Osteoblast (primary cell): ENCODE data around the gene ACIN1. TPM values are rescaled to one million over a fixed set of nuclear protein-coding genes. Genes with fewer than 3 reads are reported as not detected.

Experiments
- DNase-seq: peaks from one replicate; pipeline ENCODE4 v3.0.0; 2011; ENCODE audit warnings: low spot score, mixed read lengths; ENCODE audit not compliant: insufficient read length; ENCODE audit errors: missing footprints
- H2AFZ ChIP-seq: 2 replicates; pipeline ENCODE4 v1.6.0; 2011; ENCODE audit warnings: mild to moderate bottlenecking, low read length
- H3K27ac ChIP-seq: 2 replicates; pipeline ENCODE4 v1.5.1; 2011; ENCODE audit warnings: mild to moderate bottlenecking, low read depth, low read length, moderate library complexity
- H3K27me3 ChIP-seq: 2 replicates; pipeline ENCODE4 v1.6.0; 2012; ENCODE audit warnings: mild to moderate bottlenecking, control low read depth, inconsistent platforms, low read length, moderate library complexity; ENCODE audit not compliant: insufficient read depth
- H3K36me3 ChIP-seq: 2 replicates; pipeline ENCODE4 v1.5.1; 2011; ENCODE audit warnings: mild to moderate bottlenecking, low read length, control low read depth, moderate library complexity; ENCODE audit not compliant: insufficient read depth
- H3K4me1 ChIP-seq: 2 replicates; pipeline ENCODE4 v1.5.1; 2011; ENCODE audit warnings: mild to moderate bottlenecking, low read length, control low read depth, moderate library complexity; ENCODE audit not compliant: insufficient read depth
- H3K4me2 ChIP-seq: 2 replicates; pipeline ENCODE4 v1.6.0; 2011; ENCODE audit warnings: mild to moderate bottlenecking, low read length; ENCODE audit not compliant: insufficient read depth
- H3K4me3 ChIP-seq: fragments of 200-600 bp; sonication (generic); 3 replicates; pipeline ENCODE4 v1.5.1; 2012; ENCODE audit warnings: mild to moderate bottlenecking, low read length, inconsistent platforms; ENCODE audit not compliant: insufficient read depth
- H3K79me2 ChIP-seq: 2 replicates; pipeline ENCODE4 v1.6.0; 2012; ENCODE audit warnings: mild to moderate bottlenecking, low read length, control low read depth, inconsistent platforms; ENCODE audit not compliant: insufficient read depth
- H3K9me3 ChIP-seq: 2 replicates; pipeline ENCODE4 v1.5.1; 2011; ENCODE audit warnings: low read depth, low read length, control low read depth
- H4K20me1 ChIP-seq: 2 replicates; pipeline ENCODE4 v1.6.0; 2012; ENCODE audit warnings: mild to moderate bottlenecking, low read length, control low read depth; ENCODE audit not compliant: insufficient read depth
- total RNA-seq: library from RNA; depleted of rRNA; stranded (reverse); fragments of >200 nt; gene quantifications from 2 replicates; pipeline ENCODE4 v1.2.3, GENCODE V29; 2012
- TF ChIP-seq, protein P1 (sequence below): IDR thresholded peaks from 2 replicates; pipeline ENCODE4 v1.5.1; 2011; ENCODE audit warnings: mild to moderate bottlenecking, low read depth, low read length, moderate library complexity; ENCODE audit errors: extremely low read depth

Gene ACIN1
- total RNA-seq, 1 donor, result 90.5 TPM

DNA sequence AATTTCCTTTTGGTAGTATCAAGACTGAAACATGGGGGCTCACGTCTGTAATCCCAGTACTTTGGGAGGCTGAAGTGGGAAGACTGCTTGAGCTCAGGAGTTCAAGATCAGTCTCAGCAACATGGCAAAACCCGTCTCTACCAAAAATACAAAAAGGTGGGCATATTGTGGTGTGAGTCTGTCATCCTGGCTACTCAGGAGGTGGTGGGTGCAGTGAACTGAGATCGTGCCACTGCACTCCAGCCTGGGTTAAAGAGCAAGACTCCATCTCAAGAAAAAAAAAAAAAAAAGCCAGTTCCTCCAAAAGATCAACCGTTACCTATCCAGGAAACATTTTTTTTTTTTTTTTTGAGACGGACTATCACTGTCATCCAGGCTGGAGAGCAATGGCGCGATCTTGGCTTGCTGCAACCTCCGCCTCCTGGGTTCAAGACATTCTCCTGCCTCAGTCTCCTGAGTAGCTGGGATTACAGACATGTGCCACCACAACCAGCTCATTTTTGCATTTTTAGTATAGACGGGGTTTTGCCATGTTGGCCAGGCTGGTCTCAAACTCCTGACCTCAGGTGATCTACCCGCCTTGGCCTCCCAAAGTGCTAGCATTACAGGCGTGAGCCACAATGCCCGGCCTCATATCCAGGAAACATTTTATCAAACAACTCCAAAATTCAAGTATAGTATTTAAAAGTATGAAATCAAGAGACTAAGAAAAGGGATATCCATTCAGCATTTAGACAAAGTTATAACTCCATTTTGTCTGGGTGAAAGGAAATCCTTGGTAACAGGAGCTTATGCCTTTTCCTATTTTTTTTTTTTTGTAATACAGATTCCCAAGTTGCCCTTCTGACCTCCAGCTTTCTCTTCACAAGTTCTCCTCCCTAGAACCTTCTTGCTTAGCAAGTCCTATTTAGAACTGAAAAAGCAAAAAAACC lies 3.4 kb downstream of the ACIN1 start:
- peaks cover 56% of the 10 kb centered on the region for H3K36me3 ChIP-seq
- H3K27me3 ChIP-seq, result no peaks in the 10 kb centered on the region
- peaks cover 20% of the 10 kb centered on the region for H4K20me1 ChIP-seq
- no peak overlapping the region for H3K4me3 ChIP-seq
- no peak overlapping the region for H2AFZ ChIP-seq
- no peaks in the 10 kb centered on the region for H3K9me3 ChIP-seq
- no peak overlapping the region for H3K27ac ChIP-seq
- DNase-seq, result no peak
- TF ChIP-seq, protein P1, sequence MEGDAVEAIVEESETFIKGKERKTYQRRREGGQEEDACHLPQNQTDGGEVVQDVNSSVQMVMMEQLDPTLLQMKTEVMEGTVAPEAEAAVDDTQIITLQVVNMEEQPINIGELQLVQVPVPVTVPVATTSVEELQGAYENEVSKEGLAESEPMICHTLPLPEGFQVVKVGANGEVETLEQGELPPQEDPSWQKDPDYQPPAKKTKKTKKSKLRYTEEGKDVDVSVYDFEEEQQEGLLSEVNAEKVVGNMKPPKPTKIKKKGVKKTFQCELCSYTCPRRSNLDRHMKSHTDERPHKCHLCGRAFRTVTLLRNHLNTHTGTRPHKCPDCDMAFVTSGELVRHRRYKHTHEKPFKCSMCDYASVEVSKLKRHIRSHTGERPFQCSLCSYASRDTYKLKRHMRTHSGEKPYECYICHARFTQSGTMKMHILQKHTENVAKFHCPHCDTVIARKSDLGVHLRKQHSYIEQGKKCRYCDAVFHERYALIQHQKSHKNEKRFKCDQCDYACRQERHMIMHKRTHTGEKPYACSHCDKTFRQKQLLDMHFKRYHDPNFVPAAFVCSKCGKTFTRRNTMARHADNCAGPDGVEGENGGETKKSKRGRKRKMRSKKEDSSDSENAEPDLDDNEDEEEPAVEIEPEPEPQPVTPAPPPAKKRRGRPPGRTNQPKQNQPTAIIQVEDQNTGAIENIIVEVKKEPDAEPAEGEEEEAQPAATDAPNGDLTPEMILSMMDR, result no peak
- H3K4me2 ChIP-seq, result no peak overlapping the region
- peaks cover 16% of the 10 kb centered on the region for H3K4me1 ChIP-seq
- peaks cover 79% of the 10 kb centered on the region for H3K79me2 ChIP-seq

DNA sequence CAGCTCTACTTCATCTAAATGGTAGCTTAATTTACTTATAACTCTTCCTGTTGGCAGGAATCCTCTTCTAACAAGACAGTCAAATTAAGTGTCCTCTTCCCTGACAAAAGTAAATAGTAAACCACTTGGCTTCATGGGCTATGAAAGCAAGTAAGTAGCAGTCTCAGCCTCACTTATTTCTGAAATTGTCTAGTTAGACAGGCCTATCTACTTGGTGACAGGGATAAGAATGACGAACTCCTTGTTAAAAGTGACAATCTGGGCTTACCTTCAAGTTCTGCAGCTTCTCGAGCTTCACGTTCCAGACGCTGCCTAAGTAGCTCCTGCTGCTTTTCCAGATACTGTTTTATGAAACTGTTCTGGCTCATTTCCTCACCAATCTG lies 4.7 kb downstream of the ACIN1 start:
- H3K79me2 ChIP-seq, result peaks cover 82% of the 10 kb centered on the region
- TF ChIP-seq, protein P1, result no peak
- H3K4me1 ChIP-seq, result peaks cover 25% of the 10 kb centered on the region
- no peak for DNase-seq
- peaks cover 22% of the 10 kb centered on the region for H4K20me1 ChIP-seq
- no peaks in the 10 kb centered on the region for H3K9me3 ChIP-seq
- H3K36me3 ChIP-seq, result peaks cover 63% of the 10 kb centered on the region
- H3K27ac ChIP-seq, result no peak overlapping the region
- no peak overlapping the region for H3K4me3 ChIP-seq
- H2AFZ ChIP-seq, result no peak overlapping the region
- no peak overlapping the region for H3K4me2 ChIP-seq
- H3K27me3 ChIP-seq, result no peaks in the 10 kb centered on the region

DNA sequence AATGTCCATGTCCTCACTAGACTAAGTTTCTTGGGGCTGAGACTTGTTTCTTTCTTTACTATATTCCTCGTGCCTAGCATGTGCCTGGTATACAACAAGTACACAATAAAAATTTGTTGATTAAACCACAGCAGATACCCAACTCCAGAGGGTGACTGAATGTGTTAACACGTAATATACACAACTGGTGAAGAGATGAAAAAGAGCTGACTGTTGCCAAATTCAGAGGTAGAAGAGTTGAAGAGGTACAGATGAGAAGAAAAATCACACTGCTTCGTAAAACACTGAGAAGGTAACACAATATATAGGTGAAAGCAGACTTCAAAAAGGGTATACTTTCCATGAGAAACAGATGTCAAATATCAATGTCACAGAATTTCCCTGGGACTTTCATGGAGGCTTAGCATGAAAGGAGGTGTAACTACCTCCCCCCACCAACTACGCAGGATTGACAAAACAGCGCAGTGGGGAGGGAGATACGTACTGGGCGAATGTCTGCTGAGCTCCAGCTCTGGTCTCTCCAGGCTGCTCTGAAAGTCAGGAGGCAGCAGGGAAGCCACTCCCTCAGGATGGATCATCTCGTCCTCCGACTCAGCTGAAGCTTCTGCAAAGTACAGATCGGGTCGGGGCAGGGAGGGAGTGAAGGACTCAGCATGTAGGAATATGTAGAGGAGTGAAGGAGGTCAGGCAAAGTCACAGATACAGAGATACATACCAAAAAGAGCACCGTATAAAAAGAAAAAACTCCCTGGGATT lies 5.3 kb downstream of the ACIN1 start:
- Histone ChIP-seq H3K9me3 (no peaks in the 10 kb centered on the region), H4K20me1 (peaks cover 22% of the 10 kb centered on the region), H3K27me3 (no peaks in the 10 kb centered on the region), H3K4me3 (no peak overlapping the region), H3K79me2 (peaks cover 82% of the 10 kb centered on the region), H3K36me3 (peaks cover 66% of the 10 kb centered on the region), H3K4me1 (peaks cover 27% of the 10 kb centered on the region), H3K27ac (no peak overlapping the region), H2AFZ (no peak overlapping the region), H3K4me2 (no peak overlapping the region)
- no peak for DNase-seq
- TF ChIP-seq, protein P1, result no peak

DNA sequence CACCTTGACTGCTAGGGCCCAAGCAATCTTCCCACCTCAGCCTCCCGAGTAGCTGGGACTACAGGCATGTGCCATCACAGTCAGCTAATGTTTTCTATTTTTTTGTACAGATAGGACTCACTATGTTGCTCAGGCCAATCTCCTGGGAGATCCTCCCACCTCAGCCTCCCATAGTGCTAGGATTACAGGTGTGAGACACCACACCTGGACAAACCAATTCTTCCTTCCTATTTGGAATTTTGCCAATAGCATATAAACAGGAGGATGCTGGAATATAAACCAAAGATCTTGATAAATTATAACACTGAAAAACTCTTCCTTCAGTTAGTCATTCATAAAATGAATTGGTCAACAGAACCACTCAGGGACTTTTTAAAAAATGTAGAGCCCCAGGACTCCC lies 8.4 kb downstream of the ACIN1 start:
- Histone ChIP-seq H3K36me3 (peaks cover 72% of the 10 kb centered on the region), H3K9me3 (no peaks in the 10 kb centered on the region), H2AFZ (no peak overlapping the region), H3K4me3 (no peak overlapping the region), H3K79me2 (peaks cover 74% of the 10 kb centered on the region), H3K4me2 (no peak overlapping the region), H3K27me3 (no peaks in the 10 kb centered on the region), H3K27ac (peak overlapping the region; percentile 12), H4K20me1 (peaks cover 6% of the 10 kb centered on the region), H3K4me1 (peaks cover 14% of the 10 kb centered on the region)
- DNase-seq, result no peak
- TF ChIP-seq, protein P1, result no peak
